Choroid plexus epithelial cell (primary cell): ENCODE results near the gene TMEFF1.

Experiments used
- DNase-seq: peaks from one replicate; pipeline ENCODE4 v3.0.0-alpha.2; 2010; ENCODE audit warnings: low read depth
- H3K4me3 ChIP-seq: 2 replicates; pipeline ENCODE4 v1.5.1; 2011; ENCODE audit warnings: low read depth, mild to moderate bottlenecking, control low read depth, low read length, moderate library complexity
- CTCF ChIP-seq: conservative IDR thresholded peaks from 2 replicates; pipeline ENCODE4 v1.5.1; 2011; ENCODE audit warnings: low read depth, mild to moderate bottlenecking, control low read depth, inconsistent platforms, low read length, moderate library complexity

TMEFF1 gene

DNA sequence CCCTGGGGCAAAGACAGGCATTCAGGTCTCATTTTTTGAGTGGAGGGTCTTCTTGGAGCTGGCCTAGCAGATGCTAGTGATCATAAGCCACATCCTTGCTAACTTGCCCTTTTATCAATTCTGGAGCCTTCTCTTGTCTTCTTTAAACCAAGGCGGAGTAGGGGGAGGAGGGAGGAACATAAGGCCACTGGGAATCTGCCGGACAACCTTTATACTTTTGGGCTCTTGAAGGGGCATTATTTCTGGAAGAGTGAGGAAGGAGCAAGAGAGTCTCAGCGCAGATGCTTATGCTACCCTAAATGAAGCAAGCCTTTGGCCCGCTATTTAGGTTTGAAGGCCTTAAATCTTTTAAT lies 2.0 kb downstream of the TMEFF1 start:
- no peak for DNase-seq
- H3K4me3 ChIP-seq: no peak overlapping the region
- TF ChIP-seq CTCF: no peak

GRCh38 chr9:100477241-100477640 lies 4.3 kb downstream of the TMEFF1 start:
- DNase-seq: no peak
- TF ChIP-seq CTCF: no peak
- H3K4me3 ChIP-seq: no peak overlapping the region

GRCh38 chr9:100478192-100478591 lies 5.2 kb downstream of the TMEFF1 start:
- DNase-seq: no peak
- no peak overlapping the region for H3K4me3 ChIP-seq
- no peak for TF ChIP-seq CTCF

DNA sequence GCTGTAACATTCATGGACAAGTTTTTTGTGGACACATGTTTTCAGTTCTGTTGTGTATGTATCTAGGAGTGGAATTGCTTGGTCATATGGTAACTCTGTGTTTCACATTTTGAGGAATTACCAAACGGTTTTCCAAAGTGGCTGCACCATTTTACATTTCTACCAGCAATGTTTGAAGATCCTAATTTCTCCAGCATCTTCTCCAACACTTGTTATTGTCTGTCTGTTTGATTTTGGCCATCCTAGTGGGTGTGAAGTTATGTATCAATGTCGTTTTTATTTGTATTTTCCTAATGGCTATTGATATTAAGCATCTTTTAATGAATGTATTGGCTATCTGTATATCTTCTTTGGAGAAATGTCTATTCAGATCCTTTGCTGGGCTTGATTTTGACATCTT lies 6.9 kb downstream of the TMEFF1 start:
- no peak overlapping the region for H3K4me3 ChIP-seq

DNA sequence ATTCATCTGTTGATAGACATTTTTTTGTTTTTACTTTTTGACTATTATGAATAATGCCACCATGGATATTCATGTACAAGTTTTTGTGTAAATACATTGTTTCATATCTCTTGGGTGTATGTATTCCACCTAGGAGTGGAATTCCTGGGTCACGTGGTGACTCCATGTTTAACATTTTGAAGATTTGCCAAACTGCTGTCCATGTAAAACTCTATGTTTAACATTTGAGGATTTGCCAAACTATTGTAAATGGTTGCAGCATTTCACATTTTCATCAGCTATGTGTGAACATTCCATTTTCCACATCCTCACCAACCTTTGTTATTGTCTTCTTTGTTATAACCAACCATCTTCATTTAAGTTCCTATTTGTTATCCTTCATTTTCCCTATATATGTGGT lies 12.2 kb downstream of the TMEFF1 start:
- no peak overlapping the region for H3K4me3 ChIP-seq
- DNase-seq: no peak
- no peak for TF ChIP-seq CTCF

More for the DNA sequence above, 6.9 kb downstream of the TMEFF1 start:
- TF ChIP-seq CTCF: no peak
- DNase-seq: no peak

DNA sequence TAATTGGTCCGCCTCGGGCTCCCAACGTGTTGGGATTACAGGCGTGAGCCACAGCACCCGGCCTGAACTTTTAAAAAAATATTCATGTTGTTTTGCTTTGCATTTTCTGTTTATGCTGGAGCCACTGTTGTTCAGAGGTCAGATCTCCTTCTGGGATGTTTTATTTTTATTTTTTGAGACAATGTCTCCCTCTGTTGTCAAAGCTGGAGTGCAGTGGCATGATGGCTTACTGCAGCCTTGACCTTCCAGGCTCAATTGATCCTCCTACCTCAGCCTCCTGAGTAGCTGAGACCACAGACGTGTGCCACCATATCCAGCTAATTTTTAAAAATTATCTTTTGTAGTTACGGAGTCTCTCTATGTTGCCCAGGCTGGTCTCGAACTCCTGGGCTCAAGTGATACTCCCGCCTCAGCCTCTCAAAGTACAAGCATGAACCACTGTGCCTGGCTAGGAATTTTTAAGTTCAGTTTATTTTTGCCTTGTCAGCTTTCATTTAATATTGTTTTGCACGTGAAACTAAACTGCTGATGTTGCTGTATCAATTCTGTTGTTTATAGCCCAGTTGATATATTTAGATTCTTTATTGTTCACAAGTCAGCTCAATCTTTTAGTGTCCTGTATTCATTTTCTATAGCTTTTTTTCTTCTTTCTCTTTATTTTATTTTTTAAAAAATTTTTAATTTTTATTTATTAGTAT lies 13.7 kb downstream of the TMEFF1 start:
- TF ChIP-seq CTCF: no peak
- no peak overlapping the region for H3K4me3 ChIP-seq
- DNase-seq: no peak

GRCh38 chr9:100488177-100488576 lies 15.2 kb downstream of the TMEFF1 start:
- no peak overlapping the region for H3K4me3 ChIP-seq
- TF ChIP-seq CTCF: no peak
- DNase-seq: no peak
